Measurements from ENCODE around the gene APH1B. TPM values are rescaled to one million over a fixed set of nuclear protein-coding genes. Genes with fewer than 3 reads are reported as not detected.

The APH1B gene
- total and polyA plus RNA-seq, 9 of the 15 experiments (the other 6 are each of a cell fraction or from before 2014, with no cell fraction given): 5.1 to 9.7 (median 7.0) TPM

GRCh38 chr15:63352808-63353207 is 75.4 kb downstream of the APH1B start:
- H3K9me3 ChIP-seq (replicated peaks; ENCODE audit: control insufficient read depth, insufficient read depth, low read depth, low read length): no peaks in the 10 kb centered on the region
- in situ Hi-C loops (cut with MboI) (no loop called here), intact Hi-C loops (cut with micrococcal nuclease) (no loop called here)
- H3K4me3 ChIP-seq: no peak overlapping the region
- DNase-seq (ENCODE audit: extremely low read depth in 1 of 4, low spot score in 3 of 4): no peak
- H3K4me2 ChIP-seq (ENCODE audit: insufficient read depth, low read length): no peak overlapping the region
- H3K79me2 ChIP-seq (ENCODE audit: control insufficient read depth, insufficient read depth, low read length): no peaks in the 10 kb centered on the region
- H2AFZ ChIP-seq (ENCODE audit: low read depth, low read length): no peak overlapping the region
- no peak overlapping the region for H3K27ac ChIP-seq (ENCODE audit: extremely low read depth, low read depth, low read length)
- no peaks in the 10 kb centered on the region for H3K9me1 ChIP-seq (ENCODE audit: control insufficient read depth, insufficient read depth, low read length)
- POLR2A ChIA-PET: interaction anchor here (1.1 to 1.6 kb wide), 2 partner anchors 10 to 44 kb away, joined by 3 to 8 read pairs; no protein-coding TSS in a partner anchor
- 55% methylated on average over 4 of the region's 4 CpGs for WGBS (ENCODE audit: insufficient coverage, low coverage, missing lambda C conversion rate)
- H3K4me1 ChIP-seq (replicated peaks in 1 of 2; ENCODE audit: control insufficient read depth in 2 of 2, insufficient read depth in 2 of 2, low read length in 2 of 2): peaks cover 0 to 7% of the 10 kb centered on the region in 2 experiments; a peak in 3 of 5 replicates
- FAIRE-seq: no peak
- H4K20me1 ChIP-seq (replicated peaks; ENCODE audit: control insufficient read depth, insufficient read depth, low read length): no peaks in the 10 kb centered on the region
- H3K36me3 ChIP-seq (ENCODE audit: control insufficient read depth, insufficient read depth, low read length): no peaks in the 10 kb centered on the region
- no peak overlapping the region for H3K9ac ChIP-seq (ENCODE audit: insufficient read depth in 1 of 2, low read depth in 2 of 2, low read length in 2 of 2)
- BruUV-seq (replicated peaks): no TSS peak
- no peak for ATAC-seq
- no peaks in the 10 kb centered on the region for H3K27me3 ChIP-seq (ENCODE audit: control insufficient read depth in 2 of 2, insufficient read depth in 2 of 2, low read length in 2 of 2)
- CTCF ChIA-PET (ENCODE audit: low intra/inter-chr PET ratio): no interaction called here
- TF ChIP-seq HDAC2 (IDR thresholded peaks at IDR 0.05) (no peak), HOMEZ (CRISPR knock-in tag; IDR thresholded peaks at IDR 0.05) (no peak), FOSL1 (tag; conservative IDR thresholded peaks at IDR 0.05) (no peak), RBM25 (IDR thresholded peaks at IDR 0.05; ENCODE audit: low read depth, low read length, severe bottlenecking) (peak; percentile 66), ZNF24 (IDR thresholded peaks at IDR 0.05) (peak; percentile 81), ZNF589 (CRISPR knock-in tag; IDR thresholded peaks at IDR 0.05; ENCODE audit: low read depth) (no peak), USF1 (CRISPR knock-in tag; IDR thresholded peaks at IDR 0.05) (no peak), NRF1 (conservative IDR thresholded peaks at IDR 0.05 in 1 of 2, IDR thresholded peaks at IDR 0.05 in 1 of 2) (no peak), FOXO4 (CRISPR knock-in tag; IDR thresholded peaks at IDR 0.05) (no peak), ARHGAP35 (IDR thresholded peaks at IDR 0.05; ENCODE audit: partially characterized antibody) (no peak), SNAPC5 (CRISPR knock-in tag; IDR thresholded peaks at IDR 0.05) (no peak), BCL6 (CRISPR knock-in tag; IDR thresholded peaks at IDR 0.05) (no peak), CEBPB (tag; IDR thresholded peaks at IDR 0.05) (no peak), THRA (IDR thresholded peaks at IDR 0.05) (no peak), GATAD2A (IDR thresholded peaks at IDR 0.05) (no peak), BCOR (IDR thresholded peaks at IDR 0.05) (peak; percentile 8; the same call in 1 of the 2 replicates), POLR3G (IDR thresholded peaks at IDR 0.05; ENCODE audit: extremely low read depth, insufficient read length, insufficient replicate concordance) (no peak), ZKSCAN8 (CRISPR knock-in tag; IDR thresholded peaks at IDR 0.05) (no peak), GATA2 (CRISPR knock-in tag; IDR thresholded peaks at IDR 0.05) (no peak)
